HG03103 (cell line): ENCODE data around the gene SPEM1.

Experiments used
- ATAC-seq: cut with Tn5 transposase; IDR thresholded peaks from one replicate; pipeline ENCODE4 v1.9.1; 2021; ENCODE audit warnings: low read depth; ENCODE audit not compliant: unreplicated experiment

The SPEM1 gene

DNA sequence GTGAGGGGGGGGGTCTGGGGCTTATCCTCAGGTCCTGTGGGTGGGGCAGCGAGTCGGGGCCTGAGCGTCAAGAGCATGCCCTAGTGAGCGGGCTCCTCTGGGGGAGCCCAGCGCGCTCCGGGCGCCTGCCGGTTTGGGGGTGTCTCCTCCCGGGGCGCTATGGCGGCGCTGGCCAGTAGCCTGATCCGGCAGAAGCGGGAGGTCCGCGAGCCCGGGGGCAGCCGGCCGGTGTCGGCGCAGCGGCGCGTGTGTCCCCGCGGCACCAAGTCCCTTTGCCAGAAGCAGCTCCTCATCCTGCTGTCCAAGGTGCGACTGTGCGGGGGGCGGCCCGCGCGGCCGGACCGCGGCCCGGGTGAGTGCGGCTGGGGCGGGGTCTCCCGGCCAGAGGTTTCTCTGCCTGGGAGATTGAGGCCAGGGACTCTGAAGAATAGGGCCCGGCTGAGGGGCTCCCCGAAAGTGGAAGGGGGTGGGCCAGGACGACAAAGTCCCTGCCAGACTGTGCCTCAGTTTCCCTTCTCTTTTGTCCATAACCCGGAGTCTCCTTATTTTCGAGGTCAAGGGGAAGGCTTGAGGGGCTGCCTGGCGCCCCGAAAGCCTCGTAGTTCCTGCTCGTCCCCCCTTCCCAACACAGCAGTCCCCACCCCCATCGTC, 19.5 kb downstream of the SPEM1 start, which contains the start of gene FGF11:
FGF11 (plus strand) TSS at position 51 of the 651 bp plus-strand sequence; CDS start at position 160, 109 bp downstream.
- no peak for ATAC-seq

DNA sequence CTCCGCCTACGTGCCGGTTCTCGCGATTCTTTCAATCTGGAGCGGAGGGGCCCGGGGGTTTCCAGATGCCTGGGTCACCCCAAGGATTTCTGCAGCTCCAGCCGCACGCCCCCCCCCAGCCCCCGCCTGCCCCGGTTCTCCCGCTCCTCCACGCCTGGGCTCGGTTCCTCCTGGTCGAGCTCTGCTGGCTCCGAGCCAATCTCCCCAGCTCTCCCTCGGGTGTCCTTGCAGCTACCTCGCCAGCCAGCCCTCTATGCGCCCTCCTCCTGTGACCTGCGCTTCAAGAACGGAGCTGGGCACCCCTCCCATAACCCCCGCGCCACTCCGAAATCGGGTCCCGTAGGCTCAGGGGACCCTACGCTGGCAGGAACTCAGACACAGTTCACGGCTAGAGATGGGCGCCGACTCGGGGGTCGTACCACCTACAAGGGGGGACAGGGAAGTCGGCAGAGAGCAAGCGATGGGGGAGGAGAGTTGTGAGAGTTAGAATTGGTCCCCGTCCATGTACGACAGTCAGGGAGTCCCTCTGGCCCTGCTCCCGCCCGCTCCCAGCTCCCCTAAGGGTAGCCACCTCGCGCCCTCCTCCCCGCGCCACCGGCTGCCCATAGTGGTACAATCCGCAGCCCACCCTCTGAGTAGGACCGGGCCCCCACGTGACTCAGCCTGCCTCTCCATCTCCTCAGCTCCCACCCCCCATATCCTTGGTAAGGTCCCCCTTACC, 20.1 kb downstream of the SPEM1 start:
- no peak for ATAC-seq

DNA sequence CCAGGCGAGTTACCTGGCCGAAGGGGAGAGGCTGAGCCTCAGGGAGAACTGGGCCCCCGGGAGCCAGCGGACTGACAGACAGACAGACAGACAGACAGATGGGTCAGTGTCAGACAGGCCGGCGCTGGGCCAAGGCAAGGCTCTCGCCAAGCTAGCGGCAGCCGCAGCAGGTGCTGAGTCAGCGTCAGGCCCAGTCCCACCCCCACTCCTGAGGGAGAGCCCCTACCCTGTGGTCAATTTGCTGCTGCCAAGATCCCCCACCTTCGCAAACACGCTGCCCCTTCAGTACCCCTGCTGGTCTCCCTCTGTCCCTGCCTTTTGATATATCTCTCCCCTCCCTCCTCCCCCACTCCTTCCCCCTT, 20.7 kb downstream of the SPEM1 start:
- no peak for ATAC-seq

DNA sequence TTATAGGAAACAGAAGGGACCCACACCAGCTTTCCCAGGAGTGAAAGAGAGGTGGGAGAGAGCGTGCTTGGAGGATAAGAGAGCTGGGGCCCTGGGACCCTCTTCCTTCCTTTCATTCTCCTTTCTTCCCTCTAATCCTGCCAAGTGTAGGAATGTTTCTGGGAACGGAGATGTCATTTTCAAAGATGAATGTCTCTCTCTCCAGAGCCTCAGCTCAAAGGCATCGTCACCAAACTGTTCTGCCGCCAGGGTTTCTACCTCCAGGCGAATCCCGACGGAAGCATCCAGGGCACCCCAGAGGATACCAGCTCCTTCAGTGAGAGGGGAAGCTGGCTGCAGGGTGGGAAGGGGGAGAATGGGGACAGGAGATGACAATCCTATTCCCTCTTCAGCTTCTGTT, 21.1 kb downstream of the SPEM1 start:
- ATAC-seq, result no peak

DNA sequence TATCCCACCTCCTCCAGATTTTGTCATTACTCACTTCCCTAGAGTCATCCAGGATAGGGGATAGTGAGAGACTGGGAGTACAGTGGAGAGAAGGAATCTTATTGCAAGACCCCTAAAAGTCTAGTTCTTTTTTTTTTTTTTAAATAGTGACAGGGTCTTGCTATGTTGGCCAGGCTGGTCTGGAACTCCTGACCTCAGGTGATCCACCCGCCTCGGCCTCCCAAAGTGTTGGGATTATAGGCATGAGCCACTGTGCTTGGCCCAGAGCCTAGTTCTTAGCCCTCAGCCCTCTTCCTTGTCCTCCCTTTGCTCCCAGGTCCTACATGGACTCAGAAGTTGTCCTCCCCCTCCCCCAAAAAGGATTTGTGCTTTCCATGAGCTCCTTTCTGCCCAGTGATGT, 22.0 kb downstream of the SPEM1 start:
- no peak for ATAC-seq

DNA sequence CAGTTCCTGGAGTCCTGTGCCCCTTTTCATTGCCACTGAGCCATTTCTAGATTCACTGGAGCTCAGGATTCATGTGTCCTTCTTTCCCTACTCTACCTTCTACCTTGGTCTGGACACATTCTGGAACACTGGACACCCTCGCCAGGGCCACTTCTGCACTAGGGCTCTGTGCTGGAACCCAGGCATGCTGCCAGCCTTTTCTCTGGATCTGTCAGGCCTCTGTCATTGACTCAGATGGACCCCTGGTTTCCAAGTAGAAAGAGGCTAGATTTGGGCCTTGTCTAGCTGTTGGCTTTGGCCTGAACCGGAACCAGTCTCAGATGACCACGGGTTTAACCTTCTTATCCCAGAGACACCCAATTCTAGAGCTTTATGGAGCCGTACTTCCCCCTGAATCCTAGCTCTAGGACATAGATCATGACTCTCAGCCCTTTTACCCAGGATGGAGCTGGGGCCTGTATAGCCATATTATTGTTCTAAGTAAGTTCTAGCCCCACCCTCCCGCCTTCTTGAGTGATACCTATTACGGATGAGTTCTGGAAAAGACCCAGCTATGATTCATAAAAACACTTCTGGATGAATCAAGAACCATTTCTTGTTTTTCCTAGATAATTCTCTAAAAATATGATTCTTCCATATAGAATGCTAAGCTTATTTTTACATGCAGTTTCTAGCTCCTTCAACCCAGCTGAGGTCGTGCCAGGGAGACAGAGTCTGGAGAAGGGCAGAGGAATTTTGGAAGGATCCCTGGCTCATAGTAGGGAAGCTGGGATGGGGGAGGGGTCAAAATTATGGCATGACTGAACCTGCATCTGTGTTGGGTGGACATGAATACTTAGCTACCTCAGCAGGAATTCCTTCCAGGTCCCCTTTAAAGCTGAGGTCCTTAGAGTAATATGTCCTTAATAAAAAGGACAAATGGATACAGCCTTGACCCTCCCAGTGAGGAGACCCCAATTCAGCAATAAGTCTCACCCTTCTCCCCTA, 23.7 kb downstream of the SPEM1 start:
- no peak for ATAC-seq

DNA sequence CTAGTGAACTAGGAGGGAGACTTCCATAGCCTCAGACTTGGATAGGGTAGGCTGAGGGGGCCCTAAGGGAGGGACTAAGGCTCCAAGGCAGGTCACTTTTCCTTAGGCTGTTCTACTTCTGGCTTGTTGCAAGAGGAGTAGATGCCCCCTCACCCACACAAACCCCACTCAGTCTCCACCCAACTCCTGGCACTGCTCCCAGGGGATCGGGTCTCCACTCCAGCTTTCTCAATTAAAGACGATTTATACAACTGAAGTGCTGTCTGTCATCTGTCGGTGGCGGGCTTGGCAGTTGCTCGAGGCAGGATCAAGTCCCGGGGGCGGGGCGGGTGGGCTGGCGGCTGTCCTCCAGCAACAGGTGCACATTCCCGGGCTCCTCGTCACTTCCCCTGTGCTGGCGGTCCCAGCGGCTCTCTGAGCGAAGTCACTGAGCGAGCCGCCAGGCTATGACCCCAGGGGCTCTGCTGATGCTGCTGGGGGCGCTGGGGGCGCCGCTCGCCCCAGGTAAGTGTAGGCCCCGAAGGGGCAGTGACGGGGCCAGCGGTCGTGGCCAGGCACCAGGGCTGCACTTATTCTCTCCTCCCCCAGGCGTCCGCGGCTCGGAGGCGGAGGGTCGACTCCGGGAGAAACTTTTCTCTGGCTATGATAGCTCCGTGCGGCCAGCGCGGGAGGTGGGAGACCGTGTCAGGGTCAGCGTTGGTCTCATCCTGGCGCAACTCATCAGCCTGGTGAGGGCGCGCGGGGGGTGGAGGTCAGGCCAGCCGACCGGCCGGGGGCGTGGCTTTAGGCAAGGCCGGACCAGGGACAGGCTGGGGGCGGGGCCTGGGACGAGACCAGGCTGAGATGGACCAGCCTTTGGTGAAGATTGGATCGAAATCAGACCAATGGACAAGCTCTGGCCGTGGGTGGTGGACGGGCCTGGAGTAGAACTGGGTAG, 24.8 kb downstream of the SPEM1 start, which contains the start of gene CHRNB1:
CHRNB1 (plus strand) TSS at position 380 of the 937 bp plus-strand sequence; CDS start at position 447, 67 bp downstream.
- no peak for ATAC-seq

DNA sequence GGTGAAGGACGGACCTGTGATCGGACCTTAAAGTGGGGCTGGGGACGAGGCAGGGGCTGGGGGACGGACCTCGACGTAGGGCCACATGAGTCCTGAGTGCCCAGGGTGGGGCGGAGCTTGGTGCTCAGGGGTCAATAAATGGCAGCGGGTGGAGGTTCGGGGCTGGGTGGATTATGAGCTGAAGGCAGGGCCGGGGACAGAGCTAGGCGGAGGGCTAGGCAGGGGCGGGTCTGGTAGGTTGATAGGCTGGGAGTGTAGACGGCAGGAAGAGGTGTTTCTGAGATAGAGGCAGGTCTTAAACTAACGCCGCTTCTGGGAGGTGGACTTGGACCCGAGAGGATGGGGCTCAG, 25.5 kb downstream of the SPEM1 start:
- no peak for ATAC-seq

DNA sequence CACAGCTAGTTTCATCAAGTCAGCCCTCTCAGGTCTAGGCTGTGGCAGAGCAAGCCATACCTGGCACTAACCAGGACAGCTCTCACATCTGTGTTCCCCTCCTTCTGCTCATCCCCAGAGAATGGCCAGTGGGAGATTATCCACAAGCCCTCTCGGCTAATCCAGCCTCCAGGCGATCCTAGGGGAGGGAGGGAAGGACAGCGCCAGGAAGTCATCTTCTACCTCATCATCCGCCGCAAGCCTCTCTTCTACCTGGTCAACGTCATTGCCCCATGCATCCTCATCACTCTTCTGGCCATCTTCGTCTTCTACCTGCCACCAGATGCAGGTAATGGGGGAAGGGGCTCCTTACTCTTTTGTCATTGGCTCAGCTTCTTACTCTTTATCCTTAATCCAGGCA, 28.3 kb downstream of the SPEM1 start:
- no peak for ATAC-seq

DNA sequence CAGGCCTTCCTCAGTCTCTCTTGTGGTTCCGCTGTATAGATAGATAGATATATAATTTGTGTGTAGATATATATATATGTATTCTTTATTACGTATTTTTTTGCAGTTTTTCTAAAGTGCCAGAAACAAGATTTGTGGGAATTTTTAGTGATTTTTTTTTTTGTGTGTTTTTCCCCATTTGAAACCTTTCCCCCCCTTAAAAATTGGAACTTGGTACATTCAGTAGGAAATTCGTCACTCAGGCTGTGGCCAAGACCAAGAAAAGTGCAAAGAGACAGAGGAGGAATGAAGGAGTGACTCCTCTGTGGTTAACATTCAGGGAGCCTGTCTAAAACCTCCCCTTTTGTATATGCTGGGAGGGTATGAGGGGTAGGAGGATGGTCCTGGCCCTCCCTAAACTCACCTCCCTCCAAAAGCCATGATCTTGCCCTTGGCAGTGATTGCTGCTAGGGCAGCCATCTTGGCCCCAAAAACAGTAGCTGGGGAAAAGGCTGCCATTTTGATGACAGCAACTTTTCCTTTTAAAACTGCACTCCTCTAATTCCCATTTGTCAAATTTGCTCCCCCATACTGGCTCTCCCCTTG, 39.9 kb downstream of the SPEM1 start:
- no peak for ATAC-seq

DNA sequence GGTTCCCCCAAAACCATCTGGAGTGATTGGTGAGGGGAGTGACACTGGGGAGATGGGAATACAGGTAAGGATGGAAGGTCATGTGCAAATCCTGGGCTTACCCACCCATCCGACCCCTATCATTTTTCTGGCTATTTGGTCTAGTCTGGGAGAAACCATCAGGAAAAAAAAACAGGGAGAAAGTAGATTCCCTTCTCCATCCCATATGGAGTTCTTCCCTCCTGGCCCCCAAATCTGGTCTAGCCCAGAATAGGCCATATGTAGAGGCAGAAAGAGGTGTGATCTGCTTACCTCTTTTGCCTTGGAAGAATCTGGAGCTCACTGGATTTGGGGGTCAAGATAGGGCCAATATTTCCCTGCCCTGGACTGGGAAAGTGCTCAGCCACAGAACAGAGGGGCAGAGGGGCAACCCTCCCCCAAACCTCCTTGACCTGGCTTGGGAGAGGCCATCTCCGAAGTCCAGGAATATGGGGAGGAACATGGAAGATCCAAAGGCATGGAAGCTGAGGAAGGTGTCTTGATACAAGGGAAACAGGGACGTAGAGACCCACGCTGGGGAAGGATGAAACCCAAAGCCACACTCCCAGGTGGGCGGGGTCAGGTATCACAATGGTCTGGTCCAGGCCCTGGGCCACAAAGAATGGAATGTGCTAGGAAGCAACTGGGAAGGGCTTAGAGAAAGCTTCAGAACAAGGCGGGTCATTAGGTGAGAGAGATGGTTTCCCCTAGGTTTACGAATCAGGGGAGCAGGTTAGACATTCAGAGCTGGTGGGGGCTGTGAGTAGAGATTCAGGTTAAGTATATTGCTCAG, 40.9 kb downstream of the SPEM1 start:
- no peak for ATAC-seq

DNA sequence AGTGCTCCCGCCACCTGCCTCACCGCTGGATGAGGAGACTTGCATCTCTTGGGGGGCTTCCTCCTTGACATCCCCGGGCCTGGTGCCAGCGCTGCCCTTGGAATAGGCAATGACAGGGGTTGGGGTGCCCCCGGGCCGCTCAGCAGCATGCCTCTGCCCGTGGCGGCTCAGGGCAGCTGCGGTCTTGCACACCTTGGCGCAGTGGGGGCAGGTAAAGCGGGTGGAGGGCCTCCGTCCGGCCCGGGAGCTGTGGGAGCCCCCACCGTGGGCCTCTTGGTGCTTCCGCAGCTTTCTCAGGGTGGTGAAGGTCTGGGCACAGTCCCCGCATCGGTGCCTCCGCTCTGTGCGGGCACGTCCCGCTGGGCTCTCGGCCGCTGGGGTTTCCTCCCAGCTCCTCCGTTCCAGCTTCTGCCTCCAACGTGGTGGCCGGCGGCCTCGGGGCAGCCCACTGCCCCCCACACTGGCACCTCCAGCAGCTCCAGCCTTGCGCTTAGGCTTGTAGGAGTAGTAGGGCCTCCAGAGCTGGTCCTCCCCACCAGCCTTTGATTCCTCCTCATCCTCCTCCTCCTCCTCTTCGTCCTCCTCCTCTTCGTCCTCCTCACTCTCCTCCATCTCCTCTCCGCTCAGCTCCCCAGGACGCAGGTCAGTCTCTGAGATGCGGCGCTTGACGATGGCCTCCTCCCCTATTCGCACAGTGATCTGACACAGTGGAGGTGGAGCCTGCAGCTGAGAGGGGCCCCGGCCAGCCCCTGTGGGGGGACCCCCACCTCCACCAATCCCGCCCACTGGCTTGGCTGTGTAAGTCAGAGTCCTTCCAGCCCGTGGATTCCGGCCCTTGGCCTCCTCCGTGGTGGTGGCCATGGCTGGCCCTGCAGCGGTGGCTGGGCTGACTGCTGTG, 42.6 kb downstream of the SPEM1 start:
- ATAC-seq, result no peak

DNA sequence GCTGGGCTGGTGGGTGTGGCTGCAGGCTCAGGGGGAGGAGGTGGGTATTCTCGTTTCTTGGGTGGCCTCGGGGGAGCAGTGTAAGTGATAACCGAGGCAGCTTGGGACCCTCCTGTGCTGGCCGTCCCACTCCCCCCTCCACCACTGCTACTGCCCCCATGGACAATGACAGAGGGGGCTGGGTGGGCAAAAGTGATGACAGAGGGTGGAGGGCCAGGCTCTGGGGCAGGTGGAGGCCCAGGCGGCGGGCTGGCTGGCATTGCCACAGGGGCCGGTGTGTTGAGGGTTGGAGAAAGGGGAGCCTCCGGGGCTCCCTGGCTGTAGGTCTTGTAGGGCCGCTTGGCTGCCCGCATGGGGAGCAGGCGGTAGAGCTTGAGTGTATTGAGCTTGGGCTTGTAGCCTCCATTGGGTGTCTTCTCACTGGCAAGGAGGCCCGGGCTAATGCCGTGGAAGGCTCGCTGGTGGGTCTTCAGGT, 43.3 kb downstream of the SPEM1 start:
- no peak for ATAC-seq

DNA sequence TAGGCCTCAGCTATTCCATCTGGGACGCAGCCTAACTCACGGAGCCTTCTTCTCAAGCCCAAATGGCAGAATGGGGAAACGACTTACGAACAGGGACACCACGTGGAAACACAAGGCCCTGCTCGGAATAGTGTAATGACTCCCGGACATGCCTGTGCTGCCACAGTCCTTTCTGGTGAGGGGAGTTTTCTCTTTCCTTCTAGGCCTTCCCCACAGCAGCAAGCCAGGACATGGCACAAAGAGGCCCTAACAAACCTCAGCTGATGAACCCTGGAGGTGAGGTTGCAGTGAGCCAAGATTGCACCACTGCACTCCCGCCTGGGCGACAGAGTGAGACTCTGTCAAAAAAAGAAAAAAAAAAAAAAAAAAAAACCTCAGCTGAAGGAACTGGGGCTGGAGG, 44.0 kb downstream of the SPEM1 start:
- no peak for ATAC-seq

DNA sequence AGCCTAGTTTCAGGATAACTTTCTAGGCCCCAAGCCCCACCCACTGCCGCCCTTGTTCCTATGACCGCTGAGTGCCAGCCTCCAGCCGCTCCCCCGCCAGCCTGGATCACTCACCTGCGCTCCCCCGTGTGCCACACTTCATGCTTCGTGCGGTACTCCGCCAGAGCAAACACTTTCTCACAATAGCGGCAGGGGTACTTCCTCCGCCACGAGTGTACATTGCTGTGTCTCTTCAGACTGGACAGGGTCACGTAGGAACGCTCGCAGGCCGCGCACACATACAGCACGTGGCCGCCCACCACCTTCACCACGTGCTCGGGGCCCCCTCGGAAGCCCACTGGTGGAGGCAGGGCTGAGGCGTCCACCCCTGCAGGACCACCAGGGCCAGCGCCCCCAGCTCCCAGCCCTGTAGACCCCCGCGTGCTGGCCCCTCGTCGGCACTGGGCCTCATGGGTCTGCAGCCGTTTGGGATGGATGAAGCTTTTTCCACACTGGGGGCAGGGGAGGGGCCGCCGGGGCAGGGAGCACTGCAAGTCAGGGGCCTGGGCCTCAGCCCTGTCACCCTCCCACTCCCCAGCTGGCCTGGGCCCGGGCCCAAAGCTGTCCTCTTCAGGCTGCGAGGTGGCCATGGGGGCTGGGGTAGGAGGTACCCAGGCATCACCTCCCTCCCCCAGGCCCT, 45.6 kb downstream of the SPEM1 start:
- no peak for ATAC-seq

DNA sequence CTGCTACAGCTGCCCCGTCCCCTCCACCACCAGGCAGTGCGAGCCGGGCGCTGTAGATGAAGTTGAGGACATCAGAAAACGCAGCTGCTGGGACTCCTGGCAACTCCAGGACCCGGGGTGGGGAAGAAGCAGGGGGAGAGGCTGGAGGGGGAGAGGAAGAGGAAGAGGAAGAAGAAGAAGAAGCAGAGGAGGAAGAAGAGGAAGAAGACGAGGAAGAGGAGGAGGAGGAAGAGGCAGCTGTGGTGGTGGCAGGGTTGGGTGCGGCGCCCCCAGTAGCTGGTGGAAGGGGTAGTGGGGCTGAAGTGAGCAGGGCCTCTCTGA, 46.2 kb downstream of the SPEM1 start:
- no peak for ATAC-seq

DNA sequence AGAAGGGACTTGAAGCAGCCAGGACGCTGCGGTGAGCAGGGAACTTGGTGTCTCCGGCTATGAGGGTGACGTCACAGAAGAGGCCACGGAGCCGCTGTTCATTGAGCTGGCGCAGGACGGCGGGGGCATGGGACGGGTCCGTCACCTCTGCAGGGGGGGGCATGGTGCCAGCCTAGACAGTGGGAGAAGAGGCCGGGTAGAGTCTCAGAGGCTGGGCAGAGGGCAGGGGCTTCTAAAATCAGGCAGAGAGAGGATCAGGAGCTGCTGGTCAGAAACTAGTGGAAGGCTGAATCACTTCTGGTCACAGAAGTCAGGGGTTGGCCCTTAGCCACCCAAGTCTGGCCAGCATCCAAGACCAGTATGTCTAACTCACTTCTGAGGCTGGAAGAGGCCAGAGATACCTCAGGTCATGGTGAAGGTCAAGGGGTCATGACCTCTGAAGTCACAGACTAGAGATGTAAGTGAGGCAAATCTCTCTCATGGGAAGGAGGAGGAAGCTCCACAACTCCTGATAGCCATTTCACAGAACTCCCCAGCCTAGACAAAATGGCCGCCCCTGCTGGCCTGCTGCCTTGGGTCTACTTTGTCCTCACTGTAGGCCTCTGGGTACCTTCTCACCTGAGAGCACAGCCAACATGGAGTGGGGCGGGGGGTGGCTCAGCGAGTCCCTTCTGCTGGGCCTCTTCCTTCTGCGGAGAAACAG, 46.7 kb downstream of the SPEM1 start:
- ATAC-seq, result no peak
